ENCODE measurements around the gene ERN1.

DNA sequence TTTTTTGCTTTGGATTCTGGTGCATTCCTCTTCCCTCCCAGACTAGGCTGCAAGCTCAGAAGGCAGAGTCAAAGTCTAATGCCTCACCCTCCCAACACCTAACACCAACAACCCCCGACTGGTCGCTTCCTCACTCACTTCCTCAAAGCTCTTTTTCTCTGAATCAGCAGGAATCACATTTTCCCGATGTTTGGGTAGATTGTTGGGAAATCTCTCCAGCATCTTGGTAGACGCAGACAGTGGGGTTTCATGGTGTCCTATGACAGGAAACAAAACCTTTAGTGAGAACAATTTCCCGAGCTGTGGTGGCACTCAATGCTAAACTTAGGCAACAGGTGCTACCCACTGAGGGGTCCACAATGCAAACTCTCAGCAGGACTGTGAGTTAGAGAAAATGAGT lies 69.6 kb downstream of the ERN1 start:
- no peak for TF ChIP-seq POLR2AphosphoS5 (IDR thresholded peaks at IDR 0.05; ENCODE audit: low read depth, low read length)
- no peak for TF ChIP-seq POLR2A (IDR thresholded peaks at IDR 0.05; ENCODE audit: control extremely low read depth in 1 of 2, low read depth in 2 of 2, low read length in 2 of 2)
- TF ChIP-seq, protein P1, sequence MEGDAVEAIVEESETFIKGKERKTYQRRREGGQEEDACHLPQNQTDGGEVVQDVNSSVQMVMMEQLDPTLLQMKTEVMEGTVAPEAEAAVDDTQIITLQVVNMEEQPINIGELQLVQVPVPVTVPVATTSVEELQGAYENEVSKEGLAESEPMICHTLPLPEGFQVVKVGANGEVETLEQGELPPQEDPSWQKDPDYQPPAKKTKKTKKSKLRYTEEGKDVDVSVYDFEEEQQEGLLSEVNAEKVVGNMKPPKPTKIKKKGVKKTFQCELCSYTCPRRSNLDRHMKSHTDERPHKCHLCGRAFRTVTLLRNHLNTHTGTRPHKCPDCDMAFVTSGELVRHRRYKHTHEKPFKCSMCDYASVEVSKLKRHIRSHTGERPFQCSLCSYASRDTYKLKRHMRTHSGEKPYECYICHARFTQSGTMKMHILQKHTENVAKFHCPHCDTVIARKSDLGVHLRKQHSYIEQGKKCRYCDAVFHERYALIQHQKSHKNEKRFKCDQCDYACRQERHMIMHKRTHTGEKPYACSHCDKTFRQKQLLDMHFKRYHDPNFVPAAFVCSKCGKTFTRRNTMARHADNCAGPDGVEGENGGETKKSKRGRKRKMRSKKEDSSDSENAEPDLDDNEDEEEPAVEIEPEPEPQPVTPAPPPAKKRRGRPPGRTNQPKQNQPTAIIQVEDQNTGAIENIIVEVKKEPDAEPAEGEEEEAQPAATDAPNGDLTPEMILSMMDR (IDR thresholded peaks at IDR 0.05; ENCODE audit: control extremely low read depth in 1 of 3, insufficient read depth in 1 of 3, low read depth in 1 of 3, low read length in 3 of 3): no peak
- TF ChIP-seq SIN3A (conservative IDR thresholded peaks at IDR 0.05 in 1 of 2, IDR thresholded peaks at IDR 0.05 in 1 of 2; ENCODE audit: low read depth in 1 of 2, low read length in 2 of 2): no peak
